Measurements from ENCODE around the gene DTNA.

The DTNA gene

DNA sequence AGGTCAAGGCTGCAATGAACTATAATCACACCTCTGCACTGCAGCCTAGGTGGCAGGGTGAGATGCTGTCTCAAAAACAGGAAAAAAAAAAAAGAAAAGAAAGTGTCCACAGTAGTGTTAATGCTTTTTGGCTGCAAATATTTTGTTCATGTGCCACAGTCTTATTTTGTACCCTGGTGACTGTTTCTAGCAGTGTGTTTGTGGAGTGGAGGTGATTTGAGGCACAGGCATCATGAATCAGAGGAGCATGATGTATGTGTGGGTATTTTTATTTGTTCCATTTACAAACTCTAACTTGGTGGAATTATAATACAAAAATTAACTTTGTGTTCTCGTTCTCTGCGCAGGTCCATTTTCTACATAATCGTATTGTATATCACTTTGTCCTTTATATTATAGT lies 30.6 kb downstream of the DTNA start:
- TF ChIP-seq CREB1 (IDR thresholded peaks at IDR 0.05; ENCODE audit: low read depth) (no peak), EGR1 (IDR thresholded peaks at IDR 0.05) (no peak), NFIC (IDR thresholded peaks at IDR 0.05) (no peak), CEBPB (IDR thresholded peaks at IDR 0.05) (no peak), EP300 (IDR thresholded peaks at IDR 0.05; ENCODE audit: borderline replicate concordance) (no peak), RAD21 (IDR thresholded peaks at IDR 0.05; ENCODE audit: low read depth) (no peak), FOXM1 (IDR thresholded peaks at IDR 0.05; ENCODE audit: borderline replicate concordance, low read depth) (no peak), TAF1 (IDR thresholded peaks at IDR 0.05; ENCODE audit: low read depth) (no peak), TCF12 (IDR thresholded peaks at IDR 0.05; ENCODE audit: low read depth) (no peak), TEAD4 (IDR thresholded peaks at IDR 0.05) (no peak), ZBTB7A (IDR thresholded peaks at IDR 0.05; ENCODE audit: low read depth) (no peak), YY1 (IDR thresholded peaks at IDR 0.05; ENCODE audit: low read depth) (no peak)
- TF ChIP-seq, protein P1, sequence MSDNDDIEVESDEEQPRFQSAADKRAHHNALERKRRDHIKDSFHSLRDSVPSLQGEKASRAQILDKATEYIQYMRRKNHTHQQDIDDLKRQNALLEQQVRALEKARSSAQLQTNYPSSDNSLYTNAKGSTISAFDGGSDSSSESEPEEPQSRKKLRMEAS (IDR thresholded peaks at IDR 0.05): no peak
- TF ChIP-seq, protein P2, sequence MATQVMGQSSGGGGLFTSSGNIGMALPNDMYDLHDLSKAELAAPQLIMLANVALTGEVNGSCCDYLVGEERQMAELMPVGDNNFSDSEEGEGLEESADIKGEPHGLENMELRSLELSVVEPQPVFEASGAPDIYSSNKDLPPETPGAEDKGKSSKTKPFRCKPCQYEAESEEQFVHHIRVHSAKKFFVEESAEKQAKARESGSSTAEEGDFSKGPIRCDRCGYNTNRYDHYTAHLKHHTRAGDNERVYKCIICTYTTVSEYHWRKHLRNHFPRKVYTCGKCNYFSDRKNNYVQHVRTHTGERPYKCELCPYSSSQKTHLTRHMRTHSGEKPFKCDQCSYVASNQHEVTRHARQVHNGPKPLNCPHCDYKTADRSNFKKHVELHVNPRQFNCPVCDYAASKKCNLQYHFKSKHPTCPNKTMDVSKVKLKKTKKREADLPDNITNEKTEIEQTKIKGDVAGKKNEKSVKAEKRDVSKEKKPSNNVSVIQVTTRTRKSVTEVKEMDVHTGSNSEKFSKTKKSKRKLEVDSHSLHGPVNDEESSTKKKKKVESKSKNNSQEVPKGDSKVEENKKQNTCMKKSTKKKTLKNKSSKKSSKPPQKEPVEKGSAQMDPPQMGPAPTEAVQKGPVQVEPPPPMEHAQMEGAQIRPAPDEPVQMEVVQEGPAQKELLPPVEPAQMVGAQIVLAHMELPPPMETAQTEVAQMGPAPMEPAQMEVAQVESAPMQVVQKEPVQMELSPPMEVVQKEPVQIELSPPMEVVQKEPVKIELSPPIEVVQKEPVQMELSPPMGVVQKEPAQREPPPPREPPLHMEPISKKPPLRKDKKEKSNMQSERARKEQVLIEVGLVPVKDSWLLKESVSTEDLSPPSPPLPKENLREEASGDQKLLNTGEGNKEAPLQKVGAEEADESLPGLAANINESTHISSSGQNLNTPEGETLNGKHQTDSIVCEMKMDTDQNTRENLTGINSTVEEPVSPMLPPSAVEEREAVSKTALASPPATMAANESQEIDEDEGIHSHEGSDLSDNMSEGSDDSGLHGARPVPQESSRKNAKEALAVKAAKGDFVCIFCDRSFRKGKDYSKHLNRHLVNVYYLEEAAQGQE (IDR thresholded peaks at IDR 0.05; ENCODE audit: low read depth): no peak
- TF ChIP-seq, protein P3, sequence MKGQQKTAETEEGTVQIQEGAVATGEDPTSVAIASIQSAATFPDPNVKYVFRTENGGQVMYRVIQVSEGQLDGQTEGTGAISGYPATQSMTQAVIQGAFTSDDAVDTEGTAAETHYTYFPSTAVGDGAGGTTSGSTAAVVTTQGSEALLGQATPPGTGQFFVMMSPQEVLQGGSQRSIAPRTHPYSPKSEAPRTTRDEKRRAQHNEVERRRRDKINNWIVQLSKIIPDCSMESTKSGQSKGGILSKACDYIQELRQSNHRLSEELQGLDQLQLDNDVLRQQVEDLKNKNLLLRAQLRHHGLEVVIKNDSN (IDR thresholded peaks at IDR 0.05): no peak

DNA sequence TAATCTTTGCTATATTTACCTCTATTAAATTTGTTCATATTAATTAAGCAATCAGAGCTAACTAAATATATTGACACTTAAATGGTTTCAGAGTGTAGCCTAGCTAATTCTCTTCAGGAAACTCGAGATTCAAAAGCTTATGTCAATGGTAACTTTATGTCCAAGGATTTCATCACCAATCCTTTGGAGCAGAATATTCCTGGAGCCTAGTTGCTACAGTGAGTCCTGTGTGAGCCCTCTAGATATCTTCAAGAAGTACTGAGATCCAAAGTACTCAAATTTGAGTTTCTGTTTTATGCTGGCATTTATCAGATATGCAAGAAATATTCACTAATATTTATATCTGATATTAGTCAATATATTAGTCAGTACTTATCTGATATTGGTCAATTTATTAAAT lies 31.3 kb downstream of the DTNA start:
- TF ChIP-seq TCF12 (IDR thresholded peaks at IDR 0.05; ENCODE audit: low read depth) (no peak), TAF1 (IDR thresholded peaks at IDR 0.05; ENCODE audit: low read depth) (no peak), CEBPB (IDR thresholded peaks at IDR 0.05) (no peak), CREB1 (IDR thresholded peaks at IDR 0.05; ENCODE audit: low read depth) (no peak), ZBTB7A (IDR thresholded peaks at IDR 0.05; ENCODE audit: low read depth) (no peak), EGR1 (IDR thresholded peaks at IDR 0.05) (no peak), FOXM1 (IDR thresholded peaks at IDR 0.05; ENCODE audit: borderline replicate concordance, low read depth) (no peak), YY1 (IDR thresholded peaks at IDR 0.05; ENCODE audit: low read depth) (no peak), RAD21 (IDR thresholded peaks at IDR 0.05; ENCODE audit: low read depth) (no peak), EP300 (IDR thresholded peaks at IDR 0.05; ENCODE audit: borderline replicate concordance) (no peak), NFIC (IDR thresholded peaks at IDR 0.05) (no peak), TEAD4 (IDR thresholded peaks at IDR 0.05) (no peak)
- TF ChIP-seq, protein P1 (IDR thresholded peaks at IDR 0.05): no peak
- TF ChIP-seq, protein P2 (IDR thresholded peaks at IDR 0.05; ENCODE audit: low read depth): no peak
- TF ChIP-seq, protein P3 (IDR thresholded peaks at IDR 0.05): no peak

DNA sequence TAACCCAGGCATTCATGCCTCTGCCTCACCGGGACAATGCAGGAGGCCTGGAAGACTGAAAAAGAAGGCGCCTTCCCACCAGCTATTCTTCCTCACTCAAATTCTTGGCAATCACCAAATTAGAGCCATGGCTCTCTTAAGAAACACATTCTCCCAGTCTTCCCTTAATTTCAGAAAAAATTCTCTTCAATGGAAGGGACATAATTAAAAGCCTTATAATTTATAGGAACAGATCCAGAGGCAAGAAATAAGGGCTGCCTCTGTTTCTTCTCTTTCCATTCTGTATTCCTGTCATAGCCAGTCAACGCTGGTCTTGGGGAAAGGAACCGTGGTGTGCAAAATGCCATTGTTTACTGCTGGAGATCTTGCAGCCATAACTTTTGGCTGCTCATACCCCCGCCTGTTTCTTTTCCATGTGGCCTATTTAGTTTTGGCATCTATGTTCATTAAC lies 32.8 kb downstream of the DTNA start:
- TF ChIP-seq ZBTB7A (IDR thresholded peaks at IDR 0.05; ENCODE audit: low read depth): no peak
- no peak for TF ChIP-seq RAD21 (IDR thresholded peaks at IDR 0.05; ENCODE audit: low read depth)
- TF ChIP-seq TCF12 (IDR thresholded peaks at IDR 0.05; ENCODE audit: low read depth): no peak
- no peak for TF ChIP-seq EP300 (IDR thresholded peaks at IDR 0.05; ENCODE audit: borderline replicate concordance)
- TF ChIP-seq TEAD4 (IDR thresholded peaks at IDR 0.05): no peak
- TF ChIP-seq FOXM1 (IDR thresholded peaks at IDR 0.05; ENCODE audit: borderline replicate concordance, low read depth): no peak
- TF ChIP-seq, protein P3 (IDR thresholded peaks at IDR 0.05): no peak
- TF ChIP-seq CEBPB (IDR thresholded peaks at IDR 0.05): no peak
- TF ChIP-seq, protein P1 (IDR thresholded peaks at IDR 0.05): no peak

DNA sequence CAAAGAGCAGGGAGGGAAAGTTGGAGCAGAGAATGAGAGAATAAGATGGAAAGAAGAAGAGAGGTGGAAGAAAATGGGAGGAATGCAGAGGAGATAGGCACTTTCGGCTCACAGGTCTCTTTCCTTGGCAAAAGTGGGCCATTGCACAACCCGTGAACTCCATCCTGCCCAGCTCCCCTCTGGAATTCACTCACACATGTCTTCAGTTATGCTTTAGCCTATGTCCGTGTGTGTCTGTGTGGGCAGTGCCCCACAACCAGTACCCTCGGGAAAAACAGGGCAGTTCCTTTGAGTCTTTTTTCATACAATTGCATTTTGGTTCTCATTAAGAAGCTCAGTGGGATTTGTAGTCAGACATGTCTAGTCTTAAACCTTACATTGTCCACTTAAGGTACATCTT lies 34.5 kb downstream of the DTNA start:
- TF ChIP-seq, protein P1 (IDR thresholded peaks at IDR 0.05): no peak
- no peak for TF ChIP-seq CREB1 (IDR thresholded peaks at IDR 0.05; ENCODE audit: low read depth)
- TF ChIP-seq ZBTB7A (IDR thresholded peaks at IDR 0.05; ENCODE audit: low read depth): no peak
- TF ChIP-seq, protein P3 (IDR thresholded peaks at IDR 0.05): no peak
- no peak for TF ChIP-seq EP300 (IDR thresholded peaks at IDR 0.05; ENCODE audit: borderline replicate concordance)
- TF ChIP-seq EGR1 (IDR thresholded peaks at IDR 0.05): no peak
- TF ChIP-seq CEBPB (IDR thresholded peaks at IDR 0.05): no peak
- TF ChIP-seq, protein P2 (IDR thresholded peaks at IDR 0.05; ENCODE audit: low read depth): no peak
- TF ChIP-seq NFIC (IDR thresholded peaks at IDR 0.05): no peak
- no peak for TF ChIP-seq TAF1 (IDR thresholded peaks at IDR 0.05; ENCODE audit: low read depth)
- no peak for TF ChIP-seq TCF12 (IDR thresholded peaks at IDR 0.05; ENCODE audit: low read depth)
- TF ChIP-seq FOXM1 (IDR thresholded peaks at IDR 0.05; ENCODE audit: borderline replicate concordance, low read depth): no peak
- no peak for TF ChIP-seq TEAD4 (IDR thresholded peaks at IDR 0.05)
